Neural cell (in vitro differentiated cells): ENCODE data around the gene ANKFN1. TPM values are rescaled to one million over a fixed set of nuclear protein-coding genes. Genes with fewer than 3 reads are reported as not detected.

ENCODE experiments used
- H2AFZ ChIP-seq: fragments of 200-600, 300-800 bp; sonication (generic), shearing (Covaris generic); 2 replicates; pipeline ENCODE4 v1.6.0; 2014; ENCODE audit warnings: low read depth, mild to moderate bottlenecking, antibody characterized with exemption, low read length, moderate library complexity
- H3F3A ChIP-seq: fragments of 200-600 bp; shearing (Covaris generic); 2 replicates; pipeline ENCODE4 v1.6.1; 2016; ENCODE audit warnings: mild to moderate bottlenecking, moderate library complexity, mixed read lengths, antibody characterized with exemption, low read length; ENCODE audit not compliant: insufficient read depth, poor library complexity, severe bottlenecking
- H3K27ac ChIP-seq: fragments of 200-600, 300-800 bp; sonication (generic), shearing (Covaris generic); 2 replicates; pipeline ENCODE4 v1.5.1; 2014; ENCODE audit warnings: mild to moderate bottlenecking, low read length, moderate library complexity
- H3K27me3 ChIP-seq: fragments of 300-800, 200-600 bp; sonication (generic), shearing (Covaris generic); 2 replicates; pipeline ENCODE4 v1.6.0; 2014; ENCODE audit warnings: mild to moderate bottlenecking, low read depth, low read length, moderate library complexity; ENCODE audit not compliant: insufficient read depth
- H3K36me3 ChIP-seq: fragments of 300-800, 200-600 bp; sonication (generic), shearing (Covaris generic); 2 replicates; pipeline ENCODE4 v1.5.1; 2014; ENCODE audit warnings: mild to moderate bottlenecking, antibody characterized with exemption, low read length, moderate library complexity; ENCODE audit not compliant: insufficient read depth
- H3K4me2 ChIP-seq: fragments of 300-800, 200-600 bp; sonication (generic), shearing (Covaris generic); 2 replicates; pipeline ENCODE4 v1.6.0; 2014; ENCODE audit warnings: mild to moderate bottlenecking, low read length
- H3K4me3 ChIP-seq: fragments of 300-800, 200-600 bp; sonication (generic), shearing (Covaris generic); 2 replicates; pipeline ENCODE4 v1.5.1; 2014; ENCODE audit warnings: mild to moderate bottlenecking, low read length, moderate library complexity
- H3K79me2 ChIP-seq: fragments of 200-600 bp; shearing (Covaris generic); replicated peaks from 2 replicates; pipeline ENCODE4 v1.6.0; 2014; ENCODE audit warnings: mild to moderate bottlenecking, low read length, moderate library complexity; ENCODE audit not compliant: insufficient read depth
- H3K9ac ChIP-seq: fragments of 300-800, 200-600 bp; sonication (generic), shearing (Covaris generic); 2 replicates; pipeline ENCODE4 v1.6.1; 2016; ENCODE audit warnings: mild to moderate bottlenecking, low read length, mixed read lengths
- H3K9me2 ChIP-seq: fragments of 200-600 bp; shearing (Covaris generic); 2 replicates; pipeline ENCODE4 v1.6.1; 2016; ENCODE audit warnings: mild to moderate bottlenecking, low read length, mixed read lengths; ENCODE audit not compliant: insufficient read depth
- H3K9me3 ChIP-seq: fragments of 200-600, 300-800 bp; sonication (generic), shearing (Covaris generic); 2 replicates; pipeline ENCODE4 v1.6.1; 2016; ENCODE audit warnings: mild to moderate bottlenecking, mixed run types, low read length, moderate library complexity, mixed read lengths
- H4K20me1 ChIP-seq: fragments of 200-600 bp; shearing (Covaris generic); 2 replicates; pipeline ENCODE4 v1.6.1; 2016; ENCODE audit warnings: mild to moderate bottlenecking, mixed run types; ENCODE audit not compliant: insufficient read depth
- CTCF ChIP-seq: fragments of 450-650 bp; IDR thresholded peaks from 2 replicates; pipeline ENCODE4 v1.5.1; 2014; ENCODE audit warnings: antibody characterized with exemption, mild to moderate bottlenecking, moderate library complexity; ENCODE audit not compliant: poor library complexity, severe bottlenecking
- EP300 ChIP-seq: fragments of 450-650 bp; conservative IDR thresholded peaks from 2 replicates; pipeline ENCODE4 v1.6.1; 2014; ENCODE audit warnings: antibody characterized with exemption, mild to moderate bottlenecking, moderate library complexity; ENCODE audit not compliant: poor library complexity, severe bottlenecking
- EZH2 ChIP-seq: fragments of 200-600, 300-800 bp; shearing (Covaris generic), sonication (generic); IDR thresholded peaks from 2 replicates; pipeline ENCODE4 v1.6.1; 2014; ENCODE audit warnings: antibody characterized with exemption, low read length, borderline replicate concordance, mild to moderate bottlenecking; ENCODE audit not compliant: insufficient read depth, poor library complexity, severe bottlenecking
- MXI1 ChIP-seq: fragments of 450-650 bp; conservative IDR thresholded peaks from 2 replicates; pipeline ENCODE4 v1.6.1; 2014; ENCODE audit warnings: antibody characterized with exemption, mild to moderate bottlenecking; ENCODE audit not compliant: poor library complexity, severe bottlenecking
- POLR2AphosphoS5 ChIP-seq: IDR thresholded peaks from 2 replicates; pipeline ENCODE4 v1.6.1; 2012
- RAD21 ChIP-seq: fragments of 450-650 bp; conservative IDR thresholded peaks from 2 replicates; pipeline ENCODE4 v1.6.1; 2014; ENCODE audit warnings: antibody characterized with exemption, mild to moderate bottlenecking, moderate library complexity
- REST ChIP-seq: IDR thresholded peaks from 2 replicates; pipeline ENCODE4 v1.6.1; 2012; ENCODE audit warnings: borderline replicate concordance
- SMC3 ChIP-seq: fragments of 450-650 bp; conservative IDR thresholded peaks from 2 replicates; pipeline ENCODE4 v1.6.1; 2014; ENCODE audit warnings: antibody characterized with exemption, mild to moderate bottlenecking, moderate library complexity; ENCODE audit not compliant: poor library complexity
- TAF1 ChIP-seq: IDR thresholded peaks from 2 replicates; pipeline ENCODE4 v1.6.1; 2012; ENCODE audit warnings: low read depth
- polyA plus RNA-seq: library from polyadenylated mRNA; depleted of rRNA; stranded (reverse); fragments of >200 nt; gene quantifications from 2 replicates; pipeline ENCODE4 v1.2.3, GENCODE V29; 2014

Gene ANKFN1
- polyA plus RNA-seq, 1 donor from 2014 or later: 0.14 TPM

- Histone ChIP-seq H3K9ac (no peak overlapping the region), H3K27me3 (no peaks in the 10 kb centered on the region), H3K9me3 (no peaks in the 10 kb centered on the region), H3K4me2 (no peak overlapping the region), H3F3A (no peaks in the 10 kb centered on the region), H4K20me1 (no peaks in the 10 kb centered on the region), H2AFZ (no peak overlapping the region), H3K4me3 (no peak overlapping the region), H3K27ac (no peak overlapping the region), H3K36me3 (no peaks in the 10 kb centered on the region), H3K79me2 (no peaks in the 10 kb centered on the region), H3K9me2 (no peaks in the 10 kb centered on the region)
- TF ChIP-seq POLR2AphosphoS5 (no peak), EZH2 (no peak), SMC3 (no peak), RAD21 (no peak)
Observed at GRCh38 chr17:56497132-56497531, 343.9 kb downstream of the ANKFN1 start.

GRCh38 chr17:56499799-56500388 lies 346.6 kb downstream of the ANKFN1 start:
- H3F3A ChIP-seq: no peaks in the 10 kb centered on the region
- TF ChIP-seq TAF1: no peak
- no peak for TF ChIP-seq EZH2
- TF ChIP-seq MXI1: no peak
- no peak for TF ChIP-seq CTCF
- no peak for TF ChIP-seq POLR2AphosphoS5
- no peak for TF ChIP-seq REST
- no peak for TF ChIP-seq EP300
- no peak for TF ChIP-seq SMC3
- TF ChIP-seq RAD21: no peak
- H3K4me2 ChIP-seq: no peak overlapping the region
- no peak overlapping the region for H3K9ac ChIP-seq
- no peaks in the 10 kb centered on the region for H3K79me2 ChIP-seq
- no peaks in the 10 kb centered on the region for H4K20me1 ChIP-seq
- H3K9me2 ChIP-seq: no peaks in the 10 kb centered on the region
- no peak overlapping the region for H3K27ac ChIP-seq
- no peaks in the 10 kb centered on the region for H3K36me3 ChIP-seq
- no peak overlapping the region for H3K4me3 ChIP-seq
- no peaks in the 10 kb centered on the region for H3K27me3 ChIP-seq
- no peak overlapping the region for H2AFZ ChIP-seq
- no peaks in the 10 kb centered on the region for H3K9me3 ChIP-seq
